EH (cell line): ENCODE measurements around the gene ZNF740.
"Not testable (repeated sequence)": the region's sequence is repeated elsewhere in the genome, so short reads cannot be mapped to it uniquely, and the experiment has no call there.

Experiments
- DNase-seq: peaks from one replicate; pipeline ENCODE4 v3.0.0-alpha.2; 2015; ENCODE audit warnings: low read depth

The ZNF740 gene, protein sequence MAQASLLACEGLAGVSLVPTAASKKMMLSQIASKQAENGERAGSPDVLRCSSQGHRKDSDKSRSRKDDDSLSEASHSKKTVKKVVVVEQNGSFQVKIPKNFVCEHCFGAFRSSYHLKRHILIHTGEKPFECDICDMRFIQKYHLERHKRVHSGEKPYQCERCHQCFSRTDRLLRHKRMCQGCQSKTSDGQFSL

GRCh38 chr12:53180220-53180930, at the start of gene ZNF740, which contains the start of gene CSAD:
Gene ZNF740 (plus strand): TSS chr12:53180722. CDS start chr12:53181984, 1,262 bp downstream.
Gene CSAD (minus strand): TSS chr12:53180925. CDS start chr12:53173470, 7,455 bp downstream.
- DNase-seq, result peak; percentile 98

DNA sequence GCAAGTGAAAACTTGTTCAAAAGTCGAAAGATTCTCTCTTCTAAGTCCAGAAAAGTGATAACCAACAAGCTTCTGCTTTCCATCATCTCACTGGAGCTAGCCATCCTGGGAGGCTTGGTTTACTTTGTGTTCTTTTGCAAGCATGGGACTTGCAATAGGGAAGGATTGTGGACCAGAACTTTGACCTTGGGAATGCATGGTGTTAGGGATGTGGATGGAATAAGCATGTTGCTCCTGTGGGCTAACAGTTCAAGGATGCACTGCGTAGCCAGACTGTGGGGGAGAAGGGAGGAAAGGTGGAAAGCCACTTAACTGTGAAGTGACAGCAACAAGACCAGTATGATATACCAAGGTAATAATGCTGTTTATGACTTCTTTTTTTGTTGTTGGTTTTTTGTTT, 48.7 kb upstream of the ZNF740 start:
- no peak for DNase-seq

- DNase-seq, result no peak
Measured at GRCh38 chr12:53133722-53134121, 46.8 kb upstream of the ZNF740 start.

DNA sequence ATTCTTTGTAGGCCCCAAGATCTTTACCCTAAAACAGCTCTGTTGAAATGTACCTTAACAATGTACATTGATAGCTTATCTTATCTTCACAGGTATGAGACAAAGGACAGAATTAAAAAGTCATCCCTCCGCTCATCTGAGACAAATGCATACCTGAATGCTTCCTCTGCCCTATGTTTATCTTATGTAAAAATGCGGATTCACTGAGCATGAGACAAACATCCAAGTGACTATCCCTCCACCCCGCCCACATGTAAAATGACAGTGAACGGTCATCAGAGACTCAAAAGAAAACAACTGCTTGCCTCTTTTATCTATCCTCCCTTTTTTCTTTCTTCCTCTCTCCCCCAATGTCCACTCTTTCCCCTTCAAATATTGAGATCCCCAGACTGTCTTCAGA, 37.2 kb upstream of the ZNF740 start:
- DNase-seq, result no peak

- peak; percentile 63 for DNase-seq
Measured at GRCh38 chr12:53145383-53146260, 34.9 kb upstream of the ZNF740 start.

DNA sequence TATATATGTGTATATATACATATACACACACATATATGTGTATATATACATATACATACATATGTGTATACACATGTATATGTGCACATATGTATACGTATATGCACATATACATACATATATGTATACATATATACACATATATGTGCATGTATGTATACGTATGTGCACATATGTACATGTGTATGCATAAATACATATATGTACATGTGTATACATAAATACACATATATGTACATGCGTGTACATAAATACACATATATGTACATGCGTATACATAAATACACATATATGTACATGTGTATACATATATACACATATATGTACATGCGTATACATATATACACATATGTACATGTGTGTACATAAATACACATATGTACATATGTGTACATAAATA, 33.3 kb upstream of the ZNF740 start:
- DNase-seq, result no peak

GRCh38 chr12:53147653-53148052, 32.9 kb upstream of the ZNF740 start:
- no peak for DNase-seq

DNA sequence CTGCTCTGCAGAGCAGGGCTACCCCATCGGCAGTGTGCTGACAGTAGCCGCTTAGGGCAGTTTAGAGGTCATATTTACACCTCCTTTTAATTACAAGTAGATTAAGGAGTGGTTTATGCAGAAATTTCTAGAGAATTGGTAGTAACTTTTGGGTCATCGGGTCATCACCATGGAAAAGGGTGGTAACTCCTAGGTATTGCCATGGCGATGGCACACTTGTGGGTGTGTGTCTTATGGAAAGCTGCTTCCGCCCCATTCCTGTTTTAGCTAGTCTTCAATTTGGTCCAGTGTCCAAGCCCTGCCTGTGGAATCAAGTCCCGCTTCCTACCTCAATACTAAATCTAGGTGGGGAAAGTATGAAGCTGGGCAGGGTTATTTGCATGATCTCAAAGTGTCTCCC, 29.5 kb upstream of the ZNF740 start:
- DNase-seq, result no peak

GRCh38 chr12:53152390-53152789, 28.1 kb upstream of the ZNF740 start:
- DNase-seq, result no peak

DNA sequence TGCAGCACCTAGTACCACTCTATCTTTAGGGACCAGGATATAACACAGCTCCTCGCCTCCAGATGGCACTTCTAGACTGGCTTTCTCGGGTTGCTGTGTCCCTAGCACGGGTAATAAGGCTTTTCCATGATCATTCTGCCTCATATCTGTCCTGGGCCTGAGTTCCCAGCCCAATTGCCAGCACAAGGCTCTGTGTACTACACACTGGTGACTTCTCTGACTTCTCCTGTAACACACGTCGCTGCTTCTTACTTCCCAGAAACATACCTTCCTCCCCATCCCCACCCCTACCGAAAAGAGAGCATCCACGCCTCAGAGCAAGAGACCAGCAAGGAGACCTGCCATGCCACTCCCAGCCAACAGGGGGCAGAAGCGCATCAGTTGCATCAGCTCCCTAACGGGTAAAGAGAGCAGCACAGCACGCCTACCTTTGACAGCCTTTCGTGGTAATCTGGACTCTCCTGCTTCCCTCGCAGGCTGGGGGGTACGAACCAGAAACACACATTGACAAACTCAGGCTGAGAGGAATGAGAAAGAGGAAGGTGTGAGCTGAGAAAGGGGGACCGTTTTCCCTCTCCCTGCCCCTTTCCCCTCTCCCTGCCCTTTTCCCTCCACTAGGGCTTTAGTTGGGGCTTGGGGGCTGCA, 21.2 kb upstream of the ZNF740 start:
- peak; percentile 81 for DNase-seq

- DNase-seq, result no peak
Measured at GRCh38 chr12:53160000-53160399, 20.5 kb upstream of the ZNF740 start.

DNA sequence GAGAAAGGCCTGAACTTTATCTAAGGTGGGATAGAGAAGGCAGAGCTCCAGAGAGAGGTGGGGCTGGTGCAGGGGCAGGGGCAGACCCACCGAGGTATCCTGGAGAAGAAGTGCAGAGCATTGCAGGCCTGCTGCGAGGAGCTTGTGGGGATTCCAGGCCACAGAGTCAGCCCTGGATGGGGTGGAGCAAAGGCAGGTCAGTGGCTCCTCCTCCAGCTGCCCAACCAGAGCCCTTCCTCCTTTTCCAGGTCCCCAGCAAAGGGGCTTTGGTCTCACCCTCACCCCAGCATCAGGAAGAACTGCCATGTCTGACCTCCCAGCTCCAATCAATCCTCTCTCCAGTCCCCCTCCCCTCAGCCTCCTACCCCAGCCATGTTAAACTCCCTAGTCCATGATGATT, 19.8 kb upstream of the ZNF740 start:
- no peak for DNase-seq

DNA sequence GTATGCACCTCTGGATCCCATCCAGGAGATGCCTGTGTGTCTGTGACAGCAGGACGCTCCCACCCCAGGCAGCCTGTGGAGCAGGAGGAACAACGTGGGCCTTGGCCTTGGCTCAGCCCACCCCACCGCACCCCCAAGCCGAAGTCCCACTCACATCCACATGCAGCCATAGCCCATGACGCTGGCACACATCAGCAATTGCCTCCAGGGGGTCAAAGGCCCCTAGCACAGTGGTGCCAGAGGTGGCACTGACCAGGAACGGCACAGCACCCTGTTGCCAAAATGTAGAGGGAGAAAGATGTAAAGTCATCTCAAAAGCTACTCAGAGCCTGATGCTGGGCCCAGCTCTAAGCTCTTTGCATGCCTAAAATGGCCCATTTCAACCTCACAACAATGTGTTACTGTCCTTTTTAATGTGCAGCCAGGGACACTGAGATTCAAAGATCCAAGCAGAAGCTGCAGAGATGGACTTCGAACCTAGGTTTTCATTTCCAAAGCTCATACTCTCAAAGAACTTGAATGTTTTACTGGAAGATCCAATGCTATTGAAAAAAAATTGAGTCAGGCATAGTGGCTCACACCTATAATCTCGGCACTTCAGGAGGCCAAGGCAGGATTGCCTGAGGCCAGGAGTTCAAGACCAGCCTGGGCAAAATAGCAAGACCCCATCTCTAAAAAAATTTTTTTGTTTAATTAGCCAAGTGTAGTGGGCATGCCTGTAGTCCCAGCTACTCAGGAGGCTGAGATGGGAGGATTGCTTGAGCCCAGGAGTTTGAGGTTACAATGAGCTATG, 19.2 kb upstream of the ZNF740 start:
- DNase-seq, result no peak

- not testable (repeated sequence) for DNase-seq
Measured at GRCh38 chr12:53163008-53163407, 17.5 kb upstream of the ZNF740 start.

- DNase-seq, result no peak
Measured at GRCh38 chr12:53166837-53167236, 13.7 kb upstream of the ZNF740 start.

DNA sequence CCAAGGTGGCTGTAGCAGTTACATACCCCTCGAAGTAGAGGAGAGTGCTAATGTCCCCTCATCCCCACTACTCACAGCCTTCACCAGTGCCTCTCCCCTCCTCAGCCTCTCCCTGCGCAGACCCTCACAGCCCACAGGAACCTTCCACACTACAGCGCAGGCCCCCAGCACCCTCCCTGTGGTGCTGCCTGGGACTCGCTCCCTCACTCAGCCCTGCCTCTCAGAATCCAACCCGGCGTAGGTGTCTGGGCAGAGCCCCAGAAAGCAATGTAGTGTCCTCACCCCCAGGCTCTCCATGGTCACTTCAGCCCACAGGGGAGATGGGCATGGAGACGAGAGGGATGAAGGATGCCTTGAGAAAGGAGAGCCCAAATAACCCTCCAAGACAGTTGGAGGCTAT, 10.9 kb upstream of the ZNF740 start:
- no peak for DNase-seq

DNA sequence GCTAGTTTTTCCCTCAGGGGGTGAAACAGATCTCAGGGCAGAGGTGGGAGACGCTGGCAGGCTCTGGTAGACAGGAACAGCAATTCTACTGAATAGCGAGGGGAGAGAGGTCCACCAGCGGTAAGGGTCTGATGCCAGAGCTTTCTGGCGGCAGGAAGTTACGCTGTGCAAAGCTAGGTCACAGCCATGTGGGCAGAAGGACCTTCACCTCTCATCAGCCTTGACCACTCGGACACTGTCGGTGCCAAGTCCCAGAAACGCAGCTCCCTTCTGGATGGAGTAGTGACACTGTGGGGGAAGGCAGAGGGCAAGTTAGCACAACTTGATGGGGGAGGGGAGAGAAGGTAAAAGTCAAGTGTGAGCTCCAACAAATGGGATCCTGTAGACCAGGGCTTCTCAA, 10.3 kb upstream of the ZNF740 start:
- no peak for DNase-seq

DNA sequence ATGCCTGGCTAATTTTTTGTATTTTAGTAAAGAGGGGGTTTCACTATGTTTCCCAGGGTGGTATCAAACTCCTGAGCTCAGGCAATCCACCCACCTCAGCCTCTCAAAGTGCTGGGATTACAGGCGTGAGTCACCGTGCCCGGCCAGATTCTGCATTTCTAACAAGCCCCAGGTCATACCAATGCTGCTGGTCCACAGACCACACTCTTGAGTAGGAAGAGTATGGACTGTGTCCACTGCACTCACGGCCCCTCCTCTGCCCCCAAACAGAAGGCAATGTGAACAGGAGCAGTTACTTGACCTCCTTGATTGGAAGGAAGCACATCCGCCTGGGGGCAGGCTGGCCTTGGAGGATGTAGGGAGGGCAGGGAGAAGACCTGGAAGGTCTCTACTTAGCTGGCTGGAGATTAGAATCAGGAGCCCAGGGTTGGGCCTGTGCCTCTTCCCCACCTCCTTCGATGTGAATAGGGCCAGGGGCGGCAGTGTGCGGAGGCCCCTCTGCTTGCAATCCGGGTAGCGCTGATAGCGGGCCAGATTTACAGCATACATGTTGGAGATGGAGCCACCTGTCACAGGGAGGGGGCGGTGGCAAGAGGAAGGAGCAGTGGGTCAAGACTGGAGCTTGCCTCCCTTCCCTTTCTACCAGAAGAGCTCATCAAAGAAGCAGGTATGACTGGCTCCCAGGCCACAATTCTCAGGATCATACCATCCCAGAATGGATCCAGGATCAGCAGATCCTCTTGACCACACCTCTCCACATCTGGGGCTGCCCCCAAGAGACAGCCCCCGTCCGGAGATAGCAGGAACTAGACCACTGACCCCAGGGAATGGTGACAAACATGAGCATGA, 9.4 kb upstream of the ZNF740 start:
- DNase-seq, result peak; percentile 35

- DNase-seq, result peak; percentile 52
Measured at GRCh38 chr12:53171725-53172329, 8.7 kb upstream of the ZNF740 start.

- DNase-seq, result peak; percentile 78
Measured at GRCh38 chr12:53172352-53172751, 8.2 kb upstream of the ZNF740 start.
